Caki2 (cell line): ENCODE data around the gene NR1D1. TPM values are rescaled to one million over a fixed set of nuclear protein-coding genes. Genes with fewer than 3 reads are reported as not detected.

Experiments used
- DNase-seq: peaks from one replicate; pipeline ENCODE4 v3.0.0-alpha.2; 2015; ENCODE audit warnings: low read depth
- in situ Hi-C: cut with HindIII; loops from 2 replicates; pipeline ENCODE4 v1.10.0; 2016; ENCODE audit warnings: low sequenced_read_pairs, low pct_unique_long_range_greater_than_20kb, mixed read lengths
- total RNA-seq: library from RNA; depleted of rRNA; stranded (reverse); fragments of >200 nt; shearing (Covaris generic); gene quantifications from 2 replicates; pipeline ENCODE4 v1.2.3, GENCODE V29; 2014; ENCODE audit warnings: low replicate concordance; rRNA removed

NR1D1 gene
- total RNA-seq, 1 experiment from 2014 or later, result 1.1 TPM

DNA sequence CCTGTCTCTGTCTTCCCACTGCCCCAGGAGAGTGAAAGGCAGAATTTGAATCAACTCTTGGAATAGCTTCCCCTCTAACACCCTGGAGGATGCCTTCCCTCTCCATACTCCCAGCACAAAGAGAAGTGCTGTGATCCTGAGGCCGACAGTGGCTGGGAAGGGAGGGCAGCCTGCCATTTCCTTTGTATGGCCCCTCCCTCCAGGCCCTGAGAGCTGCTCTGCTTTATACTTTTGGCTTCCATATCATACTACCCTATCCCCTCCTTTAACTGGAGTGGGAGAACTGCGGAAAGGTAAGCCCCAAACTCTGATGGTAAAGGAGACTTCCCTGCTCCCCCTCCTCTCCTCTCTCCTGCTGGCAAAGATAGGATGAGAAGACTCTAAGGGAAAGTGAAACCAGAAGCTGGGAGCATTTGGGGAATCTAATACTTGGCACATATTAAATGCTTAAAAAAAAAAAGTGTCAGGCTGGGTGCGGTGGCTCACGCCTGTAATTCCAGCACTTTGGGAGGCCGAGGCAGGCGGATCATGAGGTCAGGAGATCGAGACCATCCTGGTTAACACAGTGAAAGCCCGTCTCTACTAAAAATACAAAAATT, 42.1 kb downstream of the NR1D1 start:
- in situ Hi-C loops, result no loop called here
- DNase-seq, result no peak

DNA sequence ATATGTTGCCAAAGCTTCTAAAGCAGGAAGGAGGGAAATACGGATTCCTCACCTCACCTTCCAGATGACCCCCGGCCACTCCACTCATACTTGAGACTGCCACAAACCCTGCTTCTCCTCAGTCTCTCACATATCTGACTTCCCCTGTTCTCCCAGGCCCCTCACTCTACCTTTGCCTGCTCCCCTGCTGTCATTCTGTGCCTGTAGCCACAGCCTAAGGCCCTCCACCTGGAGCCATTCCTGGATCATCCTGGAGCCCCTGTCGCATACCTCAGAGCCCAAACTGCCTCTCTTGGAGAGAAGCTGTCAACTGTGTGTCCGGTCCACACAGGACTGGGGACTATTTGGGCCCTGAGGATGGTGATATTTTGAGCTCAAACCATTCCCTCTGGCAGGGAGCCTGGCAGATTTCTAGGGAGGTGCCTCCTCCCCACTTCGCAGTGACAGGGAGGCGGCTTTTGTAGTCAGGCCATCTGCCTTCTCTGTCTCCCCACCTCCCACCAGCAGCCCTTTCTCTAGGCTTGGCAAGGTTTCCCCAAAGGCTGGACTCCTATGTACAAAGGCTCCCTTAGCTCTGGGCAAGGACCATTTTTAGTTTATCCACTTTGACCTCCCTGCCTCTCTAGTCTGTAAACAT, 43.9 kb downstream of the NR1D1 start:
- DNase-seq, result no peak
- in situ Hi-C loops, result no loop called here

Other genes with a start within 250 kb of the NR1D1 start
- not detected in 2 replicates for gene IKZF3, start 236.3 kb downstream of the NR1D1 start, total RNA-seq
- not detected in 2 replicates for gene ZPBP2, start 232.4 kb downstream of the NR1D1 start, total RNA-seq
- 0.06 and 0.41 TPM in 2 replicates for gene GSDMB, start 182.0 kb downstream of the NR1D1 start, total RNA-seq
- 41.3 and 70.3 TPM in 2 replicates for gene ORMDL3, start 173.0 kb downstream of the NR1D1 start, total RNA-seq
- gene LRRC3C, start 172.9 kb downstream of the NR1D1 start, total RNA-seq, result not detected in 2 replicates
- gene GSDMA, start 137.6 kb downstream of the NR1D1 start, total RNA-seq, result not detected in 2 replicates
- 170 and 200 TPM in 2 replicates for gene PSMD3, start 119.8 kb downstream of the NR1D1 start, total RNA-seq
- not detected in 2 replicates for gene CSF3, start 85.1 kb downstream of the NR1D1 start, total RNA-seq
- gene MED24, start 46.2 kb downstream of the NR1D1 start, total RNA-seq, result 36.7 and 97.2 TPM in 2 replicates
- gene THRA, start 37.6 kb downstream of the NR1D1 start, total RNA-seq, result 9.1 and 16.4 TPM in 2 replicates
- 32.3 and 42.7 TPM in 2 replicates for gene MSL1, start 21.4 kb upstream of the NR1D1 start, total RNA-seq
- 27.5 and 37.9 TPM in 2 replicates for gene CASC3, start 39.9 kb upstream of the NR1D1 start, total RNA-seq
- gene RAPGEFL1, start 76.9 kb upstream of the NR1D1 start, total RNA-seq, result 1.7 and 5.9 TPM in 2 replicates
- 7.7 and 9.1 TPM in 2 replicates for gene WIPF2, start 118.7 kb upstream of the NR1D1 start, total RNA-seq
- gene CDC6, start 187.3 kb upstream of the NR1D1 start, total RNA-seq, result 60.9 and 68.1 TPM in 2 replicates
- 11.4 and 26.0 TPM in 2 replicates for gene RARA, start 208.6 kb upstream of the NR1D1 start, total RNA-seq